ENCODE data around the gene OTUD1.

DNA sequence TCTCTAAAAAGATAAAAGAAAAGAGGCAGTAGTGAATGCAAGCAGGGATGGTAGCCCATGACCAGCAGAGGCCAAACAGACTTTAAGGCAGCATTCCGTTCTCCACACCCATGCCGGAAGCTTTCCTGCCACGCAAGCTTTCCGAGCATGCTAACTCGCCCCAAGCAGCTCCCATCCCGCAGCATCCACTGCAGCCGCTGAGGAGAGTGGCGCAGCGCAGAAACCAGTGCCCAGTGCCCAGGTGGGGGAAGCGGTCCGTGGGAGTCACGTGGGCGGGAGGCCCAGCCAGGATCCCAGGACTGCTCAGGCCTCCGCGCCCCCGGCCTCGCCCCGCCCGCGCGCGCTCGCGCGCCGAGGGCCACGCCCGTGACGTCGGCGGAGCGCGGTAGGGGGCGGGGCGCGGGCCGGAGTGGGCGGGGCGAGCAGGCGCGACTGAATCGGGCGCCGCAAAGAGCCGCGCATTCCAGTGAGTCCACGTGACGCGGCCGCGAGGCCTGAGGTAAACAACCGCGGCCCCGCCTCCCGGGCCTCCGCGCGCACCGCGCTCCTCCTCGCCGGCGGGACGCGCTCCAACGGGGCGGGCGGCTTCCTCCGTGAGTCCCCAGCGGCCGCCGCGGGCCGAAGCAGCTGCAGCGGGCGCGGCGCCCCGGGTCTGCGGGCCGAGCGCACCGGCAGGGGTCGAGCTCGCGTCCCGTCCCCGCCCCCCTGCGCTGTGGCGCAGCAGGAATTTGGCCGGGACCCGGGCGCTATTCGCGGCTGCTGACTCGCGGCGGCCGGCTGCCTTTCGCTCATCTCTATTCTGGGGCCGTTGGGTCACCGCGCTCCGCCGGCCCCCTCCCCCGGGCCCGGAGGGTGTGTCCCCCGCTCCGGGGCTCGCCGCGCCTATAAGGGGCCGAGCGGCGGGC is at the start of gene OTUD1:
- TF ChIP-seq, protein P1, sequence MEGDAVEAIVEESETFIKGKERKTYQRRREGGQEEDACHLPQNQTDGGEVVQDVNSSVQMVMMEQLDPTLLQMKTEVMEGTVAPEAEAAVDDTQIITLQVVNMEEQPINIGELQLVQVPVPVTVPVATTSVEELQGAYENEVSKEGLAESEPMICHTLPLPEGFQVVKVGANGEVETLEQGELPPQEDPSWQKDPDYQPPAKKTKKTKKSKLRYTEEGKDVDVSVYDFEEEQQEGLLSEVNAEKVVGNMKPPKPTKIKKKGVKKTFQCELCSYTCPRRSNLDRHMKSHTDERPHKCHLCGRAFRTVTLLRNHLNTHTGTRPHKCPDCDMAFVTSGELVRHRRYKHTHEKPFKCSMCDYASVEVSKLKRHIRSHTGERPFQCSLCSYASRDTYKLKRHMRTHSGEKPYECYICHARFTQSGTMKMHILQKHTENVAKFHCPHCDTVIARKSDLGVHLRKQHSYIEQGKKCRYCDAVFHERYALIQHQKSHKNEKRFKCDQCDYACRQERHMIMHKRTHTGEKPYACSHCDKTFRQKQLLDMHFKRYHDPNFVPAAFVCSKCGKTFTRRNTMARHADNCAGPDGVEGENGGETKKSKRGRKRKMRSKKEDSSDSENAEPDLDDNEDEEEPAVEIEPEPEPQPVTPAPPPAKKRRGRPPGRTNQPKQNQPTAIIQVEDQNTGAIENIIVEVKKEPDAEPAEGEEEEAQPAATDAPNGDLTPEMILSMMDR (IDR thresholded peaks at IDR 0.05) = no peak
- TF ChIP-seq POLR2AphosphoS5 (IDR thresholded peaks at IDR 0.05) = no peak
